HG03457 (cell line): ENCODE results near the gene PVALB.
"Not testable (repeated sequence)": the region's sequence is repeated elsewhere in the genome, so short reads cannot be mapped to it uniquely, and the experiment has no call there.

Source experiments
- ATAC-seq: cut with Tn5 transposase; IDR thresholded peaks from one replicate; pipeline ENCODE4 v1.9.1; 2021; ENCODE audit warnings: moderate number of reproducible peaks; ENCODE audit not compliant: unreplicated experiment

The PVALB gene

DNA sequence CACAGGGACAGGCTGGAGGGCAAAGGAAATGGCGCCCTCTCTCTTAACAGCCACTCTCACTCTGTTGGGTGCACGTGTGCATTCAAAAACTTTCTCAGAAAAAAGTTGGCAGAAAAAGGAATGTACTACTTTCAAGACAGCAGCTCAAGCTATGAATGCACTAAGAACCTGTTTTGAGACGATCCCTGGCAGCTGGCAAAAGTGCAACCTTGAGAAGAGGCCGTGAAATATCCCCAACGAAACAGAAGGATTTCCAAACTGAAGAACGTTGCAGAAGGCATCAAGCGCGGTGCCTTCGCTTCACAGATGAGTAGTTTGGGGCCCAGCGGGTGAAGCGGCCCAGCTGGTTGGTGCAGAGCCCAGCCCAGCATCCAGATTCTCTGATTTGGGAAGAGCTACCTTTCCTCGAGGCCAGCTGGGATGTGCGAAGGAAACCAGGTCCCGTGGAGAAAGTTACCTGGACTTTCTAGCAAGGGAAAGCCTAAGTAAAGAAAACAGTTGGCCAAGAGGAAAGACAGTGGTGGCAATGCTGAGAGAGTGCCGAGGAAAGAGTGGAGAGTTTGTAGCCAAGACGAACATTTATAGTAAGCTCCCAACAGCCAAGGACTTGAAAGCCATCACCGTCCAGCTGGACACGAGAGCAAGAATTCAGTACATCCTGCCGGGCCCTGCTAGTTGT is 57.2 kb downstream of the PVALB start:
- no peak for ATAC-seq

DNA sequence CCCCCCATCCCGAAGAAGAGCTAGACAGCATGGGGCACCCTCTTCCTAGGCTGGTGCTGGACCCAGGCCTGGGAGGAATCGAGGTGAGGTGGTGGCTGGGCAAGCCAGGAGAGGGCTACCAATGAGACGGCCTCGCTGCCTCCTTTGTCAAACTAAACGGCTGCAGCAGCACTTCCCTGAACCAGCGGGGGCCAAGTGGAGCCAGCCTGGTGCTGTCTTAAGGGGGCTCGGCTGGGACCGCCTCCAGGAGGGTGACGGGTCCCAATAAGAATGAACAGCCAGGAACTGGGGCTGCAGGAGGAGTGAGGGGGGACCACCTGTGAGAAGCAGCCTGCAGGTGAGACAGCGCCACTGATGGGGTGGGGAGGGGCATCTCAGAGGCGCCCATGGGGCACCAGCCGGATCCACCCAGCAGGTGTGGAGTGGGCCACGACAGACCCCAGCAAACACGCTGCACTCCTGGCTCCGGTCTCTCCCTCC is 58.0 kb downstream of the PVALB start:
- ATAC-seq, result no peak

DNA sequence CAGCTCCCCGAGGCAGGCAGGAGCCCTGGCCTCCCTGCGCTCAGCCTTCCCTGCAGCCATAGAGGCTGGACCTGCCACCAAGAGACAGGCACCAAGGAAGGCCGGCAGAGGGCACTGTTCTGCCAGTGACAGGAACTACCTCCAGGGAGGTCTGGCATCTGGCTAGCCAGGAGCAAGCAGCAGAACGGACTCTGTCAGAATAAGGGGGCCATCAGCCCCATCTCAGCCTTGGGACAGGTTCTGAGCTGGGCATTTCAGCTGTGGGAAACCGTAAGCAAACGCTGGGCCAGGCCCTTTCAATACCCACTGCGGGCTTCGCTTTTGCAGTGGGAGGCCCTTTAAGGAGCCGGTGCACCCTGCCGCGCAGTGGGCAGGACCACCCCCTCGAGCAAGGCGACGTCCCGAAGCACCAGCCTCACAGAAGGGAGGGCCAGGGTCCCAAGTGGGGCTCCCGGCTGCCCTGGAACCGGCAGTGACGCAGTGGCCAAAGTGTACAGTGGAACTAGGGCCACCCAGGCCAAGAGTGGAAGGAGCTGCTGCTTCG is 59.1 kb downstream of the PVALB start:
- ATAC-seq, result no peak

DNA sequence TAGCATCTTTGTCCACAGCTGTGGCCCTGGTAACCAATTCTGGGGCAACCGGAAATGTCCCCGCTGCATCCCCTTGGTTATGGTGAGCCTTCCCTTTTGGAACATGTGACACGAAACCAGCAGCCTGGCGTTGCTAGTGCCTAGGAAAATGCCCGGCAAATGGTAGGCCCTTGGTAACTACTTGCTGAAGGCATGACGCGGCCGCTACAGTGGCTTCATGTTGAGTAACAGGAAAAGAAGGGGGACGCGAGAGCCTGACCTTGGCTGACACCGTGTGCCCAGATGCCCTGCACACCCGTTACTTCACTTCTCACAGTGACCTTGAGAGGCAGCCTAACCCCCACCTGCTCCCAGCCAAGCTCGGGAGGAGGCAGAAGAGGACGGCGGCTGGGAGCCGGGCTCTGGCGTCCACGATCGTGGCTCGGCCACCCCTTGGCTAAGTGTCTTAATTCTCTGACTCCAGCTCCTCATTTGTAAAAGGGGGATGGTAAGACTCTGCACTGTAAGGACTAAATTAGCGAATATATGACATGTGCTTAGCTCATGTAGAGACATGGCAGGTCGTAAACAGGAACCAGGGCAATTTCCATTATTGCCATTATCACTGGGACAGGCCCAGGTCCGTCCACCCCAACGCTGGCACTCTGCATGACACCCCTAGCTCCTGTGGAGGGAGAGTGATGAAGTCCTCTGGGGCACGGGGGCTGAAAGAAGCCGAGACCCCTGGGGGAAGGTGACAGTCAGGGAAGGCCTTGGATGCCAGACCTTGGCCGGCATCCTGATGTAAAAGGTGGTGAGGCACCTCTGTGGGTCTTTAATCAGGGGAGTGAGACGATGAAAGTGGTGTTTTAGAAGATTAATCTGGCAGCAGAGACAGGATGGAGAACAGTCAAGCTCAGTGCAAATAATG is 59.8 kb downstream of the PVALB start:
- no peak for ATAC-seq

DNA sequence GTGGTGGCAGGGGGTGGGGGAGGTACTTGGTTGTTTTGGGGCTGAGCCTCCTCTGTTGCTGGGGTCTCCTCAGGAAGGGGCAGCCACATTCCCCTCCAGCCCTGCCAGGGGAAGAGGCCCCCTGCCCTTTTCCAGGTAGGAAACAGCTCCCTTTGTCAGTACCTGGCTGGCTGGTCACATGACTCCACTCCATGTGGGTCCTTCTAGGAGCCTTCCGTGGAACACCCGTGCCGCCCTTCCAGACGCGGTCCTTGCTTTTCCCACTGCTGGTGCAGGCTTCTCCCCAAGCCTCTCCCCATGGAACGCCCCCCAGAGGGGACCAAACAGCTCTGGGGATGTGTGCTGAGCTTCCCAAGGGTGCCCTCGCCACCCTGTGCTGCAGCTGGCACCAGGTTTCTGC is 60.8 kb downstream of the PVALB start:
- ATAC-seq, result no peak

DNA sequence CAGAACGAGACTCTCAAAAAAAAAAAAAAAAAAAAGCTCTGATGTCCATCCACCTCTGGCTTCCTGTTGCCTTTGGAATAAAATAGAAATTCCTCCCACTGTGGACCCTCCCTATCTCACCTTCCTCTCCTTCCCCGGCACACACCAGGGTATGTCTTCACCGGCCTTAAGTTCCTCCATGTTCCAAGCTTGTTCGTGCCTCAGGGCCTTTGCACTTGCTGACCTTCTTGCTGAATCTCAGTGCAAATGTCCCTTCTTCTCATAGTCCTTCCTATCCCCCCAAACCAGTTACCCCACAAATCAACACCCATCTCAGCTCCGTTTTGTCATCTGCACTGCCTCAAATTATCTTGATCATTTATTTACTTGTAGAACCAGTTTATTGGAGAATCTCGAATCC is 61.5 kb downstream of the PVALB start:
- no peak for ATAC-seq

DNA sequence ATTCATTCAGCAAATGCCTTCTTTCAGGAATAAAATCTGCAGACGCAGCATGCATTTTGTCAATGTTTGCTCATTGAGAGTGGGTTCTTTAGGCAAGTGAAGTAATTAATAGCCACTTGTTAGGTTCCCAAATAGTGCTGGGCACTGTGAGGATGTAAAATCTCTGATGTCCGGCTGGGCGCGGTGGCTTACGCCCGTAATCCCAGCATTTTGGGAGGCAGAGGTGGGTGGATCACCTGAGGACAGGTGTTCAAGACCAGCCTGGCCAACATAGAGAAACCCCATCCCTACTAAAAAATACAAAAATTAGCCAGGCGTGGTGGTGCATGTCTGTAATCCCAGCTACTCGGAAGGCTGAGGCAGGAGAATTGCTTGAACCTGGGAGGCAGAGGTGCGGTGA is 62.0 kb downstream of the PVALB start:
- not testable (repeated sequence) for ATAC-seq

DNA sequence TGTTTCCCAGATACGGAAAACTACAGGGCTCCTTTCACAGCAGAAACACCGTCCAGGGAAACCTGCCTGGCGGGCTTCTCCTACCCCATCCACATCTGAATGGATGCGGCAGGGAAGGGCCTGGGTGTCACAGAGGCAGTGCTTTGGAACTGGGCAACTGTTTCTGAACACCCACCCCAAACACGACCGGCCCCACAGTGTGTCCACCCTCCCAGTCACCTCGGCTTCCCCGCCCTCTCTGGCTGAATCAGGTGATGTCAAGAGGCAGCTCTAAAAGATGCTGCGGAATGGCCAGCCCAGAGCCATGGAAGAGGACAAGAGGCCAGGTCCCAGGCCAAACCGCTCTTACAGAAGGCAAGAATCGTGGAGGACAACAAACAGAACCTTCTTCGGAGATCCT is 62.9 kb downstream of the PVALB start:
- ATAC-seq, result no peak

DNA sequence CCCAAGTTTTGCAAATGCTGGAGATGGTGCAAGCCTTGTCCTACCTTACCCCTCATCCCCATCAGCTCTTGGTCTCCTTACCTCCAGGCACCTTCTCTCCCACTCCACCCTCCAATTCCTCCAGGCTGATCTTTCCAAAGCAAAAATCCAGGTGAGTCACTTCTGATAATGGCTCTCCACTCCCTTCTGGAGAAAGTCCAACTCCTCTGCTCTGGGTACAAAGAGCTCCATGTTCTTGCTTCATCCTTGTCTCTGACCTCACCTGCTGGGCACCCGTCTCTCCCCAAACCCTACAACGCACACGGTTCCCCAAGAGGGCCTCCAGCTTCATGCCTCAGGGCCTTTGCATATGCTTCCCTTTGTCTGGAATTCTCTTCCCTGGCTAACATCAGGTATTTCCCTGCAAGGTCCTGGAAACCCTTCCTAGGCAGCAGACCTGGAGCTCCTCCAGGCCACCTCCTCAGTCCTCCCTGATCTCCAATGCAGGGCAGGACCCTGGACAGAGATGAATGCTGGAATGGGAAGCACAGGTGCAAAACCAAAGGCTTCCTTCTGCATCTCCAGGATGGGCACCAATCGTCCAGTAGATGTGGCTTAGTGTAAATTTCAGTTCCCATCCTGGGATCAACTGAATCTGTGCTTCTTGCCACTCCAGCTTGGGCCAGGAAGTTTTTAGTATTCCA is 63.6 kb downstream of the PVALB start:
- no peak for ATAC-seq
